Peyer's patch (tissue), 4 donors: ENCODE measurements around the gene MRPS15. TPM values are rescaled to one million over a fixed set of nuclear protein-coding genes. Genes with fewer than 3 reads are reported as not detected.

ENCODE experiments used
- DNase-seq, 3 donors: peaks; one replicate each; pipeline ENCODE4 v3.0.0-alpha.2; 2017 to 2019
- H3K27ac ChIP-seq, 4 donors: fragments of 200-600 bp; sonication (generic); one replicate each; pipeline ENCODE4 v1.5.1; 2016 to 2019
- H3K27me3 ChIP-seq, 2 donors: fragments of 200-600 bp; sonication (generic); one replicate each; pipeline ENCODE4 v1.5.1; 2019
- H3K36me3 ChIP-seq, 3 donors: fragments of 200-600 bp; sonication (generic); one replicate each; pipeline ENCODE4 v1.5.1; 2016 to 2019
- H3K4me1 ChIP-seq, 4 donors: fragments of 200-600 bp; sonication (generic); one replicate each; pipeline ENCODE4 v1.5.1; 2016 to 2019
- H3K4me3 ChIP-seq, 4 donors: fragments of 200-600 bp; sonication (generic); 1 replicate in 3 of 4; 2 replicates in 1 of 4; pipeline ENCODE4 v1.5.1; 2016 to 2019; ENCODE audit warnings: mild to moderate bottlenecking in 1 of 4
- H3K9me3 ChIP-seq, 4 donors: fragments of 200-600 bp; sonication (generic); one replicate each; pipeline ENCODE4 v1.5.1; 2016 to 2019; ENCODE audit warnings: mild to moderate bottlenecking in 1 of 4
- CTCF ChIP-seq, 6 experiments: fragments of 450-650 bp in 4 of 6; fragments of 200-600 bp in 2 of 6; sonication (generic) in 1 of 6; IDR thresholded peaks; one replicate each; pipeline ENCODE4 v1.5.1; 2017 to 2019; ENCODE audit warnings: antibody characterized with exemption in 6 of 6, mild to moderate bottlenecking in 3 of 6, moderate library complexity in 1 of 6
- POLR2A ChIP-seq, 2 donors: fragments of 450-650 bp; IDR thresholded peaks; one replicate each; pipeline ENCODE4 v1.5.1; 2017; ENCODE audit warnings: antibody characterized with exemption in 2 of 2, mild to moderate bottlenecking in 2 of 2, moderate library complexity in 2 of 2
- total RNA-seq, 4 donors: library from RNA; depleted of rRNA; stranded (reverse); fragments of >200 nt; gene quantifications; one replicate each; pipeline ENCODE4 v1.1.0, GENCODE V29; 2016

Gene MRPS15
- total RNA-seq, 4 donors from 2014 or later = 44.2 to 74.3 (median 46.7) TPM

GRCh38 chr1:36486439-36487335 lies 22.5 kb upstream of the MRPS15 start:
- no peak for TF ChIP-seq CTCF (IDR thresholded peaks at IDR 0.05)
- TF ChIP-seq POLR2A (IDR thresholded peaks at IDR 0.05) = no peak
- DNase-seq = peak in 2 of 3 donors; percentile 45 to 71

GRCh38 chr1:36486093-36486438 lies 21.9 kb upstream of the MRPS15 start:
- DNase-seq = no peak
- H3K27ac ChIP-seq = peak overlapping the region in 1 of 4 donors; percentile 49
- H3K4me3 ChIP-seq = no peak overlapping the region
- no peaks in the 10 kb centered on the region for H3K27me3 ChIP-seq
- H3K36me3 ChIP-seq = no peaks in the 10 kb centered on the region
- H3K9me3 ChIP-seq = no peaks in the 10 kb centered on the region
- H3K4me1 ChIP-seq = peaks cover 0 to 5% (median 0%) of the 10 kb centered on the region in 4 donors
- no peak for TF ChIP-seq POLR2A (IDR thresholded peaks at IDR 0.05)
- no peak for TF ChIP-seq CTCF (IDR thresholded peaks at IDR 0.05)

More at GRCh38 chr1:36486439-36487335, 22.5 kb upstream of the MRPS15 start:
- no peaks in the 10 kb centered on the region for H3K9me3 ChIP-seq
- no peak overlapping the region for H3K4me3 ChIP-seq
- no peaks in the 10 kb centered on the region for H3K27me3 ChIP-seq
- peak overlapping the region; percentile 49 to 55 (median 50) for H3K27ac ChIP-seq
- H3K36me3 ChIP-seq = no peaks in the 10 kb centered on the region
- H3K4me1 ChIP-seq = peaks cover 0 to 5% (median 0%) of the 10 kb centered on the region in 4 donors

- H3K27ac ChIP-seq = no peak overlapping the region
- no peaks in the 10 kb centered on the region for H3K36me3 ChIP-seq
- peaks cover 0 to 5% (median 0%) of the 10 kb centered on the region in 4 donors for H3K4me1 ChIP-seq
- no peaks in the 10 kb centered on the region for H3K27me3 ChIP-seq
- TF ChIP-seq POLR2A (IDR thresholded peaks at IDR 0.05) = no peak
- TF ChIP-seq CTCF (IDR thresholded peaks at IDR 0.05) = no peak
- no peak for DNase-seq
- H3K9me3 ChIP-seq = no peaks in the 10 kb centered on the region
- H3K4me3 ChIP-seq = no peak overlapping the region
These were observed 19.9 kb upstream of the MRPS15 start for GRCh38 chr1:36484099-36484498.

GRCh38 chr1:36482724-36483388 lies 18.7 kb upstream of the MRPS15 start, which contains the start of gene CSF3R:
TSS of gene CSF3R (minus strand) at chr1:36482913. CDS start at chr1:36479496, 3,417 bp downstream.
- Histone ChIP-seq H3K4me3 (peak within 1 kb of the TSS in 1 of 4 donors; percentile 15), H3K27ac (peak within 1 kb of the TSS in 1 of 4 donors; percentile 3), H3K27me3 (no peaks in the 10 kb centered on the region), H3K9me3 (no peaks in the 10 kb centered on the region), H3K36me3 (no peaks in the 10 kb centered on the region), H3K4me1 (peaks cover 0 to 5% (median 0%) of the 10 kb centered on the region in 4 donors)
- no peak for DNase-seq
- TF ChIP-seq POLR2A (IDR thresholded peaks at IDR 0.05) = no peak
- no peak for TF ChIP-seq CTCF (IDR thresholded peaks at IDR 0.05)

- no peaks in the 10 kb centered on the region for H3K27me3 ChIP-seq
- H3K4me3 ChIP-seq = peak overlapping the region in 1 of 4 donors; percentile 15
- no peak for TF ChIP-seq CTCF (IDR thresholded peaks at IDR 0.05)
- no peak for TF ChIP-seq POLR2A (IDR thresholded peaks at IDR 0.05)
- peaks cover 0 to 5% (median 0%) of the 10 kb centered on the region in 4 donors for H3K4me1 ChIP-seq
- H3K36me3 ChIP-seq = no peaks in the 10 kb centered on the region
- no peak for DNase-seq
- H3K27ac ChIP-seq = peak overlapping the region in 1 of 4 donors; percentile 3
- H3K9me3 ChIP-seq = no peaks in the 10 kb centered on the region
These were observed 17.9 kb upstream of the MRPS15 start for GRCh38 chr1:36481771-36482723.
